Gastroesophageal sphincter (tissue), 4 donors: ENCODE data around the gene SLC37A1. TPM values are rescaled to one million over a fixed set of nuclear protein-coding genes. Genes with fewer than 3 reads are reported as not detected.

Source experiments
- ATAC-seq: fragments of 150-250 bp; one replicate; pipeline ENCODE4 v1.9.1; 2016; ENCODE audit warnings: mild to moderate bottlenecking, moderate library complexity
- H3K27ac ChIP-seq, 4 donors: fragments of 200-600 bp; sonication (generic) in 3 of 4; 1 replicate in 3 of 4; 2 replicates in 1 of 4; pipeline ENCODE4 v1.5.1; 2016 to 2019
- H3K27me3 ChIP-seq: fragments of 200-600 bp; sonication (generic); one replicate; pipeline ENCODE4 v1.5.1; 2019
- H3K36me3 ChIP-seq, 2 donors: fragments of 200-600 bp; sonication (generic); one replicate each; pipeline ENCODE4 v1.5.1; 2019; ENCODE audit warnings: control low read depth in 1 of 2
- H3K4me1 ChIP-seq, 3 donors: fragments of 200-600 bp; sonication (generic); 1 replicate in 2 of 3; 2 replicates in 1 of 3; pipeline ENCODE4 v1.5.1; 2016 to 2019; ENCODE audit warnings: control low read depth in 2 of 3
- H3K4me3 ChIP-seq, 2 donors: fragments of 200-600 bp; sonication (generic); one replicate each; pipeline ENCODE4 v1.5.1; 2019; ENCODE audit warnings: mild to moderate bottlenecking in 1 of 2, moderate library complexity in 1 of 2
- H3K9me3 ChIP-seq, 3 donors: fragments of 200-600 bp; sonication (generic); one replicate each; pipeline ENCODE4 v1.5.1; 2017 to 2019; ENCODE audit warnings: control low read depth in 2 of 3
- EP300 ChIP-seq: sonication (generic); formaldehyde crosslinking; IDR thresholded peaks from one replicate; pipeline ENCODE4 v1.6.1; 2017; ENCODE audit warnings: antibody characterized with exemption, mild to moderate bottlenecking
- POLR2A ChIP-seq, 2 donors: fragments of 450-650 bp; IDR thresholded peaks; one replicate each; pipeline ENCODE4 v1.6.1; 2017; ENCODE audit warnings: antibody characterized with exemption in 2 of 2, mild to moderate bottlenecking in 2 of 2, moderate library complexity in 1 of 2
- POLR2AphosphoS5 ChIP-seq: sonication (generic); formaldehyde crosslinking; IDR thresholded peaks from one replicate; pipeline ENCODE4 v1.6.1; 2017; ENCODE audit warnings: antibody characterized with exemption
- whole genome bisulfite sequencing, 2 donors: methylation state at CpG; one replicate each; pipeline ENCODE4 v1.1.5; 2018; ENCODE audit warnings: low coverage in 1 of 2; 5-methylcytosine and 5-hydroxymethylcytosine counted together
- total RNA-seq, 4 donors: library from RNA; depleted of rRNA; stranded (reverse); fragments of >200 nt; gene quantifications; one replicate each; pipeline ENCODE4 v1.1.0, GENCODE V29; 2016
- TF ChIP-seq, protein P1 (sequence below), 4 experiments: fragments of 200-600 bp in 2 of 4; fragments of 450-650 bp in 2 of 4; sonication (generic) in 1 of 4; IDR thresholded peaks; one replicate each; pipeline ENCODE4 v1.5.1; 2017 to 2019; ENCODE audit warnings: antibody characterized with exemption in 4 of 4, mild to moderate bottlenecking in 2 of 4, moderate library complexity in 2 of 4

SLC37A1 gene
- total RNA-seq, 4 donors from 2014 or later = 3.7 to 7.8 (median 4.3) TPM

DNA sequence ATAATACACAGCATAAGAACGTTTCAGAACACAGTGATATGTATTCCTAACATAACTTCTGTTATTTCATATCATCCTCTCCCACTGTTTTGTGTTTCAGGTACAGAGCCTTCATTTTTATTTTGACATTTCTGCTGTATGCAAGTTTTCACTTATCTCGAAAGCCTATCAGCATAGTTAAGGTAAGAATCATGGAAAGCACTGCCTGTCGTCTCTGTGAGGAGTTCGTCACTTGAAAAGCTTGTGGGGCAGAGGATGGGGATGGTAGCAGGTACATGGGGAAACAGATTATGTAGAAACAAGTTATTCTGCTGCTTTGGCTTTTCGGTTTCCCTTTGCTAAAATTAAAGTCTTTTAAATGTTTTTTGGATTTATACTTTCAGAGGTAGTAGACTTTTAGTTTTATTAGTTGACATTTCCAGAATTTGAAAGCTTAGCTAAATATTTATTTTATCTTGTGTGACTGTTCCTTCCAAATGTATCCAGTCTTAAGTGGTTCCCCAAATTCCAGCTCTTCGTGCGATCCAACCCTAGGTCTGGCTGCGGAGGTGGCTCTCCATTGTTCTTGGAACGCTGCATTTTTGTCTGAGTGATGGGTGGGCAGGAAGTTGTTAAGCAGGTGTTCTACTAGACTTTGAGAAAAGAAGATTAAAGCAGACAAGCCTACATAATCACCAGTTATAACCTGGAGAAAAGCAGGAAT is 12.2 kb downstream of the SLC37A1 start:
- TF ChIP-seq POLR2A (IDR thresholded peaks at IDR 0.05) = no peak
- TF ChIP-seq, protein P1, sequence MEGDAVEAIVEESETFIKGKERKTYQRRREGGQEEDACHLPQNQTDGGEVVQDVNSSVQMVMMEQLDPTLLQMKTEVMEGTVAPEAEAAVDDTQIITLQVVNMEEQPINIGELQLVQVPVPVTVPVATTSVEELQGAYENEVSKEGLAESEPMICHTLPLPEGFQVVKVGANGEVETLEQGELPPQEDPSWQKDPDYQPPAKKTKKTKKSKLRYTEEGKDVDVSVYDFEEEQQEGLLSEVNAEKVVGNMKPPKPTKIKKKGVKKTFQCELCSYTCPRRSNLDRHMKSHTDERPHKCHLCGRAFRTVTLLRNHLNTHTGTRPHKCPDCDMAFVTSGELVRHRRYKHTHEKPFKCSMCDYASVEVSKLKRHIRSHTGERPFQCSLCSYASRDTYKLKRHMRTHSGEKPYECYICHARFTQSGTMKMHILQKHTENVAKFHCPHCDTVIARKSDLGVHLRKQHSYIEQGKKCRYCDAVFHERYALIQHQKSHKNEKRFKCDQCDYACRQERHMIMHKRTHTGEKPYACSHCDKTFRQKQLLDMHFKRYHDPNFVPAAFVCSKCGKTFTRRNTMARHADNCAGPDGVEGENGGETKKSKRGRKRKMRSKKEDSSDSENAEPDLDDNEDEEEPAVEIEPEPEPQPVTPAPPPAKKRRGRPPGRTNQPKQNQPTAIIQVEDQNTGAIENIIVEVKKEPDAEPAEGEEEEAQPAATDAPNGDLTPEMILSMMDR (IDR thresholded peaks at IDR 0.05) = no peak
- TF ChIP-seq POLR2AphosphoS5 = peak; percentile 4
- no peak for TF ChIP-seq EP300
- H3K27me3 ChIP-seq = no peaks in the 10 kb centered on the region
- 31 to 52% methylated on average over 9 of the region's 9 CpGs for WGBS, 2 donors
- H3K4me1 ChIP-seq = peaks cover 0 to 45% (median 0%) of the 10 kb centered on the region in 3 donors
- no peak for ATAC-seq
- peak overlapping the region in 3 of 4 donors; percentile 78 to 85 (median 79) for H3K27ac ChIP-seq
- H3K36me3 ChIP-seq = peaks cover 0 to 12% of the 10 kb centered on the region in 2 donors
- H3K9me3 ChIP-seq = no peaks in the 10 kb centered on the region
- no peak overlapping the region for H3K4me3 ChIP-seq

DNA sequence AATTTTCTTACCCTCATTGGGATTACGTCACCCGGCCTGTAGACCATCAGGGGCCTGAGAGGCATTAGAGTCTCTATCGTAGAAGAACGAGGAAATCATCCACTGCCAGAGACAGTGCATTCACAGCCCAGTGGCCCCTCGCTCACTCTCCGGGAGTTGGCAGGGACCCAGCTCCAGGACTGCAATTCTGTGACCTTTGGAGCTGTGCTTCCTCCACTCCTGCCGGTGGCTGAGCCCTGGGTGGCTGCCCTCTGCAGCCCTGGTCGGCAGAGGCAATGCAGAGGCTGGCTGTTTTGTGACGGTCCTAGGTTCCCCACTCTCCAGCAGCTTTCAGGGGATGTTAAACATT is 12.7 kb downstream of the SLC37A1 start:
- Histone ChIP-seq H3K27ac (peak overlapping the region in 3 of 4 donors; percentile 7 to 85 (median 78)), H3K27me3 (no peaks in the 10 kb centered on the region), H3K4me3 (no peak overlapping the region), H3K4me1 (peaks cover 0 to 45% (median 0%) of the 10 kb centered on the region in 3 donors), H3K9me3 (no peaks in the 10 kb centered on the region), H3K36me3 (peaks cover 0 to 7% of the 10 kb centered on the region in 2 donors)
- TF ChIP-seq POLR2AphosphoS5 (no peak), EP300 (no peak), POLR2A (IDR thresholded peaks at IDR 0.05) (no peak)
- TF ChIP-seq, protein P1 (IDR thresholded peaks at IDR 0.05) = no peak
- no peak for ATAC-seq
- WGBS, 2 donors = 40 to 86% methylated on average over 2 to 4 of the region's 9 CpGs

DNA sequence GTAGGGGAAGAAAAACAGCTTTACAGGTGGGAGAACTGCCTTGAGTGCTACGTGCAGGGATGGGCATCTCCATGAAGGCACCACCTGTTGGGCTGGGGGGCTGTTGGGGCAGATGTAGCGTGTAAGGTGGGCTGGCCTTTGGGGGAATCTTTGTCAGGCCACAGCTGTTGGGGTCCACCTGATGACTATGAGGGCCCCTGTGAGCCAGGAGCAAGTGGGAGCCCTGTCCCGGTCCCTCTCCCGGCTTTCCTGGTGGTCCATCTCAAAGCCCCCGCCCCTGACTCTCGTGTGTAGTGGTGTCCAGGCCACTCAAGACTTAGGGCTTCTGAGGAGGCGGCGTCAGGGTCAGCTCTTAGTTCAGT is 13.5 kb downstream of the SLC37A1 start:
- no peak overlapping the region for H3K4me3 ChIP-seq
- no peaks in the 10 kb centered on the region for H3K27me3 ChIP-seq
- TF ChIP-seq POLR2AphosphoS5 (no peak), POLR2A (IDR thresholded peaks at IDR 0.05) (no peak), EP300 (no peak)
- TF ChIP-seq, protein P1 (IDR thresholded peaks at IDR 0.05) = no peak
- ATAC-seq = no peak
- WGBS, 2 donors = 76 to 100% methylated on average over 1 to 3 of the region's 8 CpGs
- no peaks in the 10 kb centered on the region for H3K9me3 ChIP-seq
- H3K27ac ChIP-seq = peak overlapping the region in 3 of 4 donors; percentile 54 to 85 (median 56)
- H3K4me1 ChIP-seq = peaks cover 0 to 45% (median 0%) of the 10 kb centered on the region in 3 donors
- H3K36me3 ChIP-seq = no peaks in the 10 kb centered on the region

DNA sequence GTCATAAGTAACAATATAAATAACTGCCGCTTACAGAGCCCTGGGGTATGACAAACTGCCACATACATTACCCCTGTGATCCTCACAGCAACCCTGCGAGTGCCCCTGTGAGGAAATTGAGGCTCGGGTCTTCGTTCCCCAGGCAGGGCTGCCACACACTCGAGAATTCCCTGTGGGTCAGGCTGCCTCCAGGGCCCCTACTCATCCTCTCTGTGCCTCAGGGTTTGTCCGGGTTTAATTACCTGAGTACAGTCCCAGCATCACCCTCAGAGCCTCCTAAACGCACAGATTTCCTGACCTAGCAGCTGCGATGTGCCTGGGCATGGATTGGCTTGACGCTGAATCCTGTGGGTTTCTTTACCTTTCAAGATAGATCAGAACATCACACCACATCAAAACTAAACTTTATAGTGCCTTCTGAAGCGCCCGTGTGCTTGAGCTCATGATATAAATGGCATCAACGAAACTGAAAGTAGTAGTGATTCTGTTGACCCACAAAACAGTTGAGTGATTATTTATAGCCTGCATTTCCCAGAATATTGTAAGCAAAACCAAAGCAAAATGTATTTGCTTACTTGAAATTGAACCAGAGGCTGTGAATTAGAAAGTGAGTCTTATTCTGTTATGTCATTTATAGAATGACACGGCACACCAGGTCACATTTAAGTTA is 14.0 kb downstream of the SLC37A1 start:
- peak overlapping the region in 1 of 2 donors; percentile 19 for H3K4me3 ChIP-seq

More for the DNA sequence above, 14.0 kb downstream of the SLC37A1 start:
- no peaks in the 10 kb centered on the region for H3K9me3 ChIP-seq
- TF ChIP-seq, protein P1 (IDR thresholded peaks at IDR 0.05) = no peak
- no peak for TF ChIP-seq POLR2A (IDR thresholded peaks at IDR 0.05)
- TF ChIP-seq POLR2AphosphoS5 = peak; percentile 49
- H3K4me1 ChIP-seq = peaks cover 0 to 51% (median 0%) of the 10 kb centered on the region in 3 donors
- 64 to 87% methylated on average over 4 to 5 of the region's 13 CpGs for WGBS, 2 donors
- peak overlapping the region in 3 of 4 donors; percentile 33 to 56 (median 54) for H3K27ac ChIP-seq
- no peaks in the 10 kb centered on the region for H3K36me3 ChIP-seq
- H3K27me3 ChIP-seq = no peaks in the 10 kb centered on the region
- ATAC-seq = no peak
